DMS153 (cell line): Measurements from ENCODE around the gene EDA.
A peak's percentile ranks its signal among the peaks of the same experiment; 100 is the strongest.

Source experiments
- DNase-seq: peaks from one replicate; lab custom pipeline; 2025; lab: John Stamatoyannopoulos, UW

The EDA gene

DNA sequence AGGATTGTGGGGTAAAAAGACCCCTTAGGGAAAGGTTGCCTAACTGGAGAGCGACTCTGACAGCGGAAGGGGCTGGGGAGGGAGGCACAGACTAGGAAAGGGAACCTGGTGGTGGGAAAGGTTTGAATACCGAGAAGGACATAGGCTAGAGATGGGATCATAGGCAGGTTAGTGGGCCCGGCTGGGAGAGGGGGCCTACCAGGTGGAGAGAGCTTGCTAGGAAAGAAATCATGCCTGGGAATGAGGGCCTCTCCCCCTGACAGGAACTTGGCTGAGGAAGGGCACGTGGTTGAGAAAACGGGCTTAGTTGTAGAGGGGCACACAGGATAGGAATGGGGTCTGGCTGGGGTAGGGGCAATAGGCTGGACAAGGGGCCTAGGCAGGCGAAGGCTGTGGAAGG lies 450.7 kb downstream of the EDA start:
- no peak for DNase-seq

- no peak for DNase-seq
Observed at GRCh38 chrX:70079297-70079696, 463.4 kb downstream of the EDA start.

DNA sequence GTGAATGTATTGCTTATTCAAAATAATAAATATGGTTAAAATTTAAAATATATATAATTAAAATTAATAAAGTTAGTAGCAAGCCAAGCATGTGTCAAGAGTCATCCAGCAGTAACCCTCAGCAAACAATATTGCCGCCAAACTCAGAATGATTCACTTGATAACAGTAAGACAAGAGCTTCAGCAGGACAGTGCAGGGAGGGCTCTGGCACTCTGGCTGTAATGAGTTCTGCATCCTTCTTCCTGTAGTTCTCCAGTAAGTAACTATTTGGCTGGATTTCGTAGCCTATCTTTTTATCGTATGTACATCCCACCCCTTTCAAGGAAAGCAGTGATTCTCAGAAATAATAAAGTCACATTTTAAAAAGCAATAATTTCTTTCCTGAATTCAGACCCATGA lies 464.0 kb downstream of the EDA start:
- DNase-seq = no peak

DNA sequence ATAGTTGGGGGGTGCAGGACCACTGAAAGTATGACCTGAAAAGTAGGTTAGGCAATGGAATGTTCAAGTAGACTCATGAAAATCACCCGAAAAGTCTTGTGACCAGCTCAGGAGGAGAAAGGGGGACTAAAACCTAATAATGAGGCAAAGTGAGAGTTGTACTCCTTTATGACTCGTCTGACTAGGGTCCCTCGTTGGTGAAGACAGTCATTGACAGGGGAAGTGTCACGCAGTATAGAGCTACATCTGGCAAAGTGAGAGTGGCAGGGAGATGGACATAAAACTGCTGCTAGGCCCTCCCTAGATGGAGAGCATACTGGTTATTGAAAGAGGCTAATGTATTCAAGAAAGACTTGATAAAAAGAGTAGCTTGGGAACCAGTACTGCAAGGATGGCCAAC lies 466.8 kb downstream of the EDA start:
- DNase-seq = no peak

GRCh38 chrX:70084592-70085240 lies 468.8 kb downstream of the EDA start:
- DNase-seq = no peak

GRCh38 chrX:70087857-70088630 lies 472.1 kb downstream of the EDA start:
- DNase-seq = peak; percentile 5

GRCh38 chrX:70088751-70089150 lies 472.8 kb downstream of the EDA start:
- no peak for DNase-seq
